GM19452 (cell line): ENCODE measurements around the gene APBB1IP.
"Not testable (repeated sequence)": the region's sequence is repeated elsewhere in the genome, so short reads cannot be mapped to it uniquely, and the experiment has no call there.

Source experiments
- ATAC-seq: cut with Tn5 transposase; IDR thresholded peaks from one replicate; pipeline ENCODE4 v1.9.1; 2021; ENCODE audit not compliant: unreplicated experiment

The APBB1IP gene

GRCh38 chr10:26475386-26475785 is 37.2 kb downstream of the APBB1IP start:
- ATAC-seq, result no peak

GRCh38 chr10:26477501-26477900 is 39.4 kb downstream of the APBB1IP start:
- no peak for ATAC-seq

DNA sequence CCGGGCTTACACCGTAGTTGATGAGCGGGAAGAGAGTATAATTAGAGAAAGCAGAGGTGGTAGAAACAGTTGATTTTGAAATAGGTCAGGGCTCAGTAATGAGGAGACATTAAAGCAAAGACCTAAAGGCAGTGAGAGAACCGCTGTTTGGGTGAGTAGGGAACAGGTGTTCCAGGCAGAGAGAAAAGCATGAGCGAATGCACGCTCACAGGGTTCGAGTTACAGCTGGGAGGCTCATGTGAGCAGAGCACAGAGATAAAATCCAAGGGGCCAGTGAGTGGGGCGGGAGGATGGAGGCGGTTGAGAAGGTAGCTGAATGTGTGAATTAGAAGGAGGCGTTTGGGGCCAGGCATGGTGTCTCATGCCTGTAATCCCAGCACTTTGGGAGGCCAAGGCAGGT is 39.9 kb downstream of the APBB1IP start:
- no peak for ATAC-seq

- ATAC-seq, result peak; percentile 44
Measured at GRCh38 chr10:26479766-26480492, 41.8 kb downstream of the APBB1IP start.

- no peak for ATAC-seq
Measured at GRCh38 chr10:26481315-26481692, 43.2 kb downstream of the APBB1IP start.

- ATAC-seq, result peak; percentile 56
Measured at GRCh38 chr10:26481914-26482550, 43.9 kb downstream of the APBB1IP start.

DNA sequence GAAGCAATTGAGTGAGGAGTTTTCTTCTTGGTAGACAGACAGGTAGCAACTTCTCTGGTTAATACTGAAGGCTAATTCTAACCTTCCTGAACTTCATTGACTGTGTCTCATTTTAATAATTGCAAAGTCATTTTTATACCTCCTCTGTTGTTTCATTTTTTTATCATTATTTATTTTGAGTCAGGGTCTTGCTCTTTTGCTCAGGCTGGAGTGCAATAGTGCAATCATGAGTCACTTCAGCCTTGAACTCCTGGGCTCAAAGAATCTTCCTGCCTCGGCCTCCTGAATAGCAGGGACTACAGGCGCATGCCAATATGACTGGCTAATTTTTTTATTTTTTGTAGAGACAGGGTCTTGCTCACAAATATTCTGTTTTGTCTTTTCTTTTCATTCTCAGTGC is 45.4 kb downstream of the APBB1IP start:
- ATAC-seq, result no peak

GRCh38 chr10:26485150-26485941 is 47.2 kb downstream of the APBB1IP start:
- no peak for ATAC-seq

- ATAC-seq, result no peak
Measured at GRCh38 chr10:26486304-26486703, 48.2 kb downstream of the APBB1IP start.

- peak; percentile 93 for ATAC-seq
Measured at GRCh38 chr10:26486990-26487850, 49.1 kb downstream of the APBB1IP start.

- no peak for ATAC-seq
Measured at GRCh38 chr10:26488344-26488743, 50.2 kb downstream of the APBB1IP start.

- ATAC-seq, result no peak
Measured at GRCh38 chr10:26489081-26489480, 50.9 kb downstream of the APBB1IP start.

GRCh38 chr10:26490367-26490766 is 52.2 kb downstream of the APBB1IP start:
- ATAC-seq, result not testable (repeated sequence)

GRCh38 chr10:26491276-26491675 is 53.1 kb downstream of the APBB1IP start:
- no peak for ATAC-seq

GRCh38 chr10:26491934-26492333 is 53.8 kb downstream of the APBB1IP start:
- ATAC-seq, result no peak

- not testable (repeated sequence) for ATAC-seq
Measured at GRCh38 chr10:26492725-26493124, 54.6 kb downstream of the APBB1IP start.

DNA sequence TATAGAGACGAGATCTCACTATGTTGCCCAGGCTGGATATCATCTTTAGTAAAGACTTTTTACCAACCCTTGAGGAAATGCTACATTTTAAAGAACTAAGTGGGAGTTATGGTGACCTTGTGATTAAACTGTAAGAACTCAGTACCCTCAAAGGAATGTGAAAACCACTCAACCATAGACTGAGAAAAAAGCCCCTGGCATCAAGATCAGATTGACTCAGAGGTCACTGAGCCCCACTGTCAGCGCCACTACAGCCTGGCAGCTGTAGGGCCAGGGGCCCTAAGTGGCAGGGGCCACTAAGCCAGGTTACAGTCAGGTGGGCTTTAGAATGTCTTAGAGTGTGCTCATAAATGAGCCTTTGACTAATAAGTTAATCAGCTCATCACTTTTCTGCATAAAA is 55.9 kb downstream of the APBB1IP start:
- ATAC-seq, result no peak

DNA sequence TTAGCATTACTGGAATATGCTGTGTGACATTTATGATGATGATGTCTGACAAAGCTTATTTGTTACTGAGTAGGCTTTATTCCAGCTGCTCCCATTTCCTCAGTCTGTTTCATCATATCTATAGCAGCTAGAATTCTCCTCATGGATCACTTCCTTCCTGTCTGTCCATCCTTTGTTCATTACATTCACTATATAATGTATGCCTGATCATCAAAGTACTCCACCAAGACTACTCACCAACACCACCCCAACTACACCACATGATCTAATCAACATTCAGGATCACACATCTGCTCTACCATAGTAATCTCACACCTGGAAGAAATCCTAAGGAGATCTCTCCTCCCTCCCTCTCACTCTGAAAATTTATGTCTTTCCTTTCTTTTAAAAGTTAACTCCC is 61.3 kb downstream of the APBB1IP start:
- no peak for ATAC-seq

GRCh38 chr10:26502986-26503385 is 64.8 kb downstream of the APBB1IP start:
- no peak for ATAC-seq

DNA sequence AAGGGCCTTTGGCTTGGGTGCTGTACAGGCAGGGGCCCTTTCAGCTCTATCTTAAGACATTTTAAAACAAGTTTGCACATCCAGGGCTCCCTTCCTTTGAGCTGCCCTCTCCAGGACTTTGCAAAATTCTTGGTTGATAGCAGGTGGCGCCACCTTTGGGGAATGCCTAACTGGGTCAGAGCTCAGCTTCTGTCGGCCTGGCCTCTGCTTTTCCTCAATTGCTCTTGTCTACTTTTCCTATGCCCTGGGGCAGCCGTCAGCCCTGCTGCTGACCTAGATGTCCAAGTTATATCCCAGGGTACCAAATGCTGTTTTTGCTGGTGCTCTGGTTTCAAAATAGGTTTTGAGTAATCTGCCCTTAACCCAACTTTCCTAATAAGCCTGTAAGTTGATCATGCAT is 65.8 kb downstream of the APBB1IP start:
- no peak for ATAC-seq

- ATAC-seq, result not testable (repeated sequence)
Measured at GRCh38 chr10:26504429-26504828, 66.3 kb downstream of the APBB1IP start.
